ENCODE data around the gene MBD3L4.
"Not testable (repeated sequence)": the region's sequence is repeated elsewhere in the genome, so short reads cannot be mapped to it uniquely, and the experiment has no call there.

MBD3L4 gene

GRCh38 chr19:7040079-7040478, at the start of gene MBD3L4:
Gene MBD3L4 (minus strand): TSS chr19:7040179. CDS start chr19:7040144, 35 bp downstream.
- H3K4me3 ChIP-seq; DNase-seq (ENCODE audit: low read depth, low spot score); H3K36me3 ChIP-seq (ENCODE audit: insufficient read depth, low read length); H3K9me3 ChIP-seq (ENCODE audit: low read depth, low read length); H3K27ac ChIP-seq; H3K9ac ChIP-seq (ENCODE audit: insufficient read length): not testable (repeated sequence)

GRCh38 chr19:7088999-7089398, 49.0 kb upstream of the MBD3L4 start:
- Histone ChIP-seq H3K9me3 (ENCODE audit: low read depth, low read length) (peaks cover 17% of the 10 kb centered on the region), H3K4me3 (no peak overlapping the region), H3K9ac (ENCODE audit: insufficient read length) (no peak overlapping the region), H3K27ac (no peak overlapping the region), H3K36me3 (ENCODE audit: insufficient read depth, low read length) (peaks cover 12% of the 10 kb centered on the region)
- no peak for DNase-seq (ENCODE audit: low read depth, low spot score)
- TF ChIP-seq FOXP2 (optimal IDR thresholded peaks at IDR 0.05; ENCODE audit: control extremely low read depth, extremely low read length, insufficient read depth), result no peak

- H3K36me3 ChIP-seq (ENCODE audit: insufficient read depth, low read length), result peaks cover 69% of the 10 kb centered on the region
- DNase-seq (ENCODE audit: low read depth, low spot score), result no peak
- H3K9ac ChIP-seq (ENCODE audit: insufficient read length), result no peak overlapping the region
- H3K4me3 ChIP-seq, result peak overlapping the region; percentile 15; the same call in 1 of the 2 replicates
- TF ChIP-seq POLR2AphosphoS5 (IDR thresholded peaks at IDR 0.05; ENCODE audit: borderline replicate concordance, low read depth, low read length) (no peak), EZH2 (IDR thresholded peaks at IDR 0.05) (no peak), FOXP2 (optimal IDR thresholded peaks at IDR 0.05; ENCODE audit: control extremely low read depth, extremely low read length, insufficient read depth) (no peak)
- H3K27ac ChIP-seq, result no peak overlapping the region
- peaks cover 62% of the 10 kb centered on the region for H3K9me3 ChIP-seq (ENCODE audit: low read depth, low read length)
Observed at GRCh38 chr19:7083076-7083956, 43.3 kb upstream of the MBD3L4 start.

- H3K27ac ChIP-seq, result no peak overlapping the region
- peaks cover 98% of the 10 kb centered on the region for H3K36me3 ChIP-seq (ENCODE audit: insufficient read depth, low read length)
- TF ChIP-seq EZH2 (IDR thresholded peaks at IDR 0.05) (no peak), POLR2AphosphoS5 (IDR thresholded peaks at IDR 0.05; ENCODE audit: borderline replicate concordance, low read depth, low read length) (no peak), FOXP2 (optimal IDR thresholded peaks at IDR 0.05; ENCODE audit: control extremely low read depth, extremely low read length, insufficient read depth) (no peak)
- no peak for DNase-seq (ENCODE audit: low read depth, low spot score)
- H3K9me3 ChIP-seq (ENCODE audit: low read depth, low read length), result peaks cover 53% of the 10 kb centered on the region
- no peak overlapping the region for H3K4me3 ChIP-seq
- H3K9ac ChIP-seq (ENCODE audit: insufficient read length), result no peak overlapping the region
Observed at GRCh38 chr19:7078008-7078407, 38.0 kb upstream of the MBD3L4 start.

- Histone ChIP-seq H3K4me3 (no peak overlapping the region), H3K27ac (no peak overlapping the region), H3K9ac (ENCODE audit: insufficient read length) (no peak overlapping the region), H3K9me3 (ENCODE audit: low read depth, low read length) (peaks cover 34% of the 10 kb centered on the region), H3K36me3 (ENCODE audit: insufficient read depth, low read length) (peaks cover 93% of the 10 kb centered on the region)
- TF ChIP-seq EZH2 (IDR thresholded peaks at IDR 0.05) (no peak), FOXP2 (optimal IDR thresholded peaks at IDR 0.05; ENCODE audit: control extremely low read depth, extremely low read length, insufficient read depth) (no peak), POLR2AphosphoS5 (IDR thresholded peaks at IDR 0.05; ENCODE audit: borderline replicate concordance, low read depth, low read length) (no peak)
- no peak for DNase-seq (ENCODE audit: low read depth, low spot score)
Observed at GRCh38 chr19:7076151-7076550, 36.2 kb upstream of the MBD3L4 start.

GRCh38 chr19:7074705-7075282, 34.8 kb upstream of the MBD3L4 start:
- Histone ChIP-seq H3K9me3 (ENCODE audit: low read depth, low read length) (peaks cover 24% of the 10 kb centered on the region), H3K4me3 (no peak overlapping the region), H3K9ac (ENCODE audit: insufficient read length) (no peak overlapping the region), H3K36me3 (ENCODE audit: insufficient read depth, low read length) (peaks cover 87% of the 10 kb centered on the region), H3K27ac (no peak overlapping the region)
- TF ChIP-seq EZH2 (IDR thresholded peaks at IDR 0.05), result no peak
- no peak for TF ChIP-seq POLR2AphosphoS5 (IDR thresholded peaks at IDR 0.05; ENCODE audit: borderline replicate concordance, low read depth, low read length)
- TF ChIP-seq FOXP2 (optimal IDR thresholded peaks at IDR 0.05; ENCODE audit: control extremely low read depth, extremely low read length, insufficient read depth), result no peak
- DNase-seq (ENCODE audit: low read depth, low spot score), result no peak

- H3K9ac ChIP-seq (ENCODE audit: insufficient read length), result no peak overlapping the region
- H3K27ac ChIP-seq, result no peak overlapping the region
- H3K4me3 ChIP-seq, result no peak overlapping the region
- peaks cover 11% of the 10 kb centered on the region; the same call in 1 of the 2 replicates for H3K9me3 ChIP-seq (ENCODE audit: low read depth, low read length)
- DNase-seq (ENCODE audit: low read depth, low spot score), result no peak
- TF ChIP-seq EZH2 (IDR thresholded peaks at IDR 0.05) (no peak), POLR2AphosphoS5 (IDR thresholded peaks at IDR 0.05; ENCODE audit: borderline replicate concordance, low read depth, low read length) (no peak), FOXP2 (optimal IDR thresholded peaks at IDR 0.05; ENCODE audit: control extremely low read depth, extremely low read length, insufficient read depth) (no peak)
- peaks cover 65% of the 10 kb centered on the region for H3K36me3 ChIP-seq (ENCODE audit: insufficient read depth, low read length)
Observed at GRCh38 chr19:7072541-7072940, 32.6 kb upstream of the MBD3L4 start.

- no peak for TF ChIP-seq EZH2 (IDR thresholded peaks at IDR 0.05)
- no peak for TF ChIP-seq FOXP2 (optimal IDR thresholded peaks at IDR 0.05; ENCODE audit: control extremely low read depth, extremely low read length, insufficient read depth)
- TF ChIP-seq POLR2AphosphoS5 (IDR thresholded peaks at IDR 0.05; ENCODE audit: borderline replicate concordance, low read depth, low read length), result no peak
- Histone ChIP-seq H3K9ac (ENCODE audit: insufficient read length) (peak overlapping the region; percentile 85), H3K36me3 (ENCODE audit: insufficient read depth, low read length) (peaks cover 39% of the 10 kb centered on the region), H3K27ac (no peak overlapping the region; the same call in 1 of the 2 replicates), H3K9me3 (ENCODE audit: low read depth, low read length) (no peaks in the 10 kb centered on the region; the same call in 1 of the 2 replicates), H3K4me3 (peak overlapping the region; percentile 100)
- no peak for DNase-seq (ENCODE audit: low read depth, low spot score)
Observed at GRCh38 chr19:7069904-7070226, 29.9 kb upstream of the MBD3L4 start.
